Measurements from ENCODE around the gene FMN1.

FMN1 gene

DNA sequence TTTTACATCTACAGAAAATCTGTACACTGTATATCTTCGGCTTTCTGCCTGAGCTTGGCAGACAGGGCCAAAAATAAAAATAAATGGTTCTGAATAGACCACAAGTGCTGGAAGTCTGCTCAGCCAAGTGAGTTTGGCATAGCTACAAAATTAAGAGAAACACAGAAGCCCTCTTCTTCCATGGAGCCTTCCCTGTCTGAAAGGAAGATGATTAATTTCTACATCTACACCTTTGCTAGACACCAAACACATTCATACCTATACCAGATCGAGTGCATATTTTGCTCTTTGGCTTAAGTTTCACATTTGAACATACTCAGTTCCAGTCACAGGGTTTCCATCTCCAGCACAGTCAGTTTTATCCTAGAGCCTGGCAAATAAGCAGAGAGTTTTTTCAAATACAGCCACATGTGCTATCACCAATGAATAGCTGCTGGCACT, 252.1 kb downstream of the FMN1 start:
- TF ChIP-seq, protein P1, sequence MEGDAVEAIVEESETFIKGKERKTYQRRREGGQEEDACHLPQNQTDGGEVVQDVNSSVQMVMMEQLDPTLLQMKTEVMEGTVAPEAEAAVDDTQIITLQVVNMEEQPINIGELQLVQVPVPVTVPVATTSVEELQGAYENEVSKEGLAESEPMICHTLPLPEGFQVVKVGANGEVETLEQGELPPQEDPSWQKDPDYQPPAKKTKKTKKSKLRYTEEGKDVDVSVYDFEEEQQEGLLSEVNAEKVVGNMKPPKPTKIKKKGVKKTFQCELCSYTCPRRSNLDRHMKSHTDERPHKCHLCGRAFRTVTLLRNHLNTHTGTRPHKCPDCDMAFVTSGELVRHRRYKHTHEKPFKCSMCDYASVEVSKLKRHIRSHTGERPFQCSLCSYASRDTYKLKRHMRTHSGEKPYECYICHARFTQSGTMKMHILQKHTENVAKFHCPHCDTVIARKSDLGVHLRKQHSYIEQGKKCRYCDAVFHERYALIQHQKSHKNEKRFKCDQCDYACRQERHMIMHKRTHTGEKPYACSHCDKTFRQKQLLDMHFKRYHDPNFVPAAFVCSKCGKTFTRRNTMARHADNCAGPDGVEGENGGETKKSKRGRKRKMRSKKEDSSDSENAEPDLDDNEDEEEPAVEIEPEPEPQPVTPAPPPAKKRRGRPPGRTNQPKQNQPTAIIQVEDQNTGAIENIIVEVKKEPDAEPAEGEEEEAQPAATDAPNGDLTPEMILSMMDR (IDR thresholded peaks at IDR 0.05; ENCODE audit: low read depth, low read length) = no peak
- H3K4me3 ChIP-seq (ENCODE audit: low read depth, low read length) = no peak overlapping the region

DNA sequence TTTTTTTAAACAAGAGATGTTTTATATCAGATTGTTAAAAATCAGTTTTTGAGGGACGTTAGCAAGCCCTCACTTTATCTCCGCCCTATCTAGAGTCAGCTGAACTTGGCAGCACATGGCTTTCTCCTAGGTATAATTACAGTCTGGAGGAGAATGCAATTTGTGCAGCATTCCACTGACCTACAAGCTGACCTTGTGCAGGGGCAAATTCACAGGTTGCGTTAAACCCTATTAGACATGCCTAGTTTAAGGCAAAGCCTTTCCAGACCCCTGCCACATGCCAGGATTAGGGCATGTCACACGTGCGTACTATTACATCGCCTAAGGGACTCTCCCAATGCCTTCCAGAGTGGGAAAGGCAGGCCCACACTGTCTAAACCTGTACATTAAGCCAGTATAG, 252.7 kb downstream of the FMN1 start:
- H3K4me3 ChIP-seq (ENCODE audit: low read depth, low read length) = no peak overlapping the region
- TF ChIP-seq, protein P1 (IDR thresholded peaks at IDR 0.05; ENCODE audit: low read depth, low read length) = no peak

DNA sequence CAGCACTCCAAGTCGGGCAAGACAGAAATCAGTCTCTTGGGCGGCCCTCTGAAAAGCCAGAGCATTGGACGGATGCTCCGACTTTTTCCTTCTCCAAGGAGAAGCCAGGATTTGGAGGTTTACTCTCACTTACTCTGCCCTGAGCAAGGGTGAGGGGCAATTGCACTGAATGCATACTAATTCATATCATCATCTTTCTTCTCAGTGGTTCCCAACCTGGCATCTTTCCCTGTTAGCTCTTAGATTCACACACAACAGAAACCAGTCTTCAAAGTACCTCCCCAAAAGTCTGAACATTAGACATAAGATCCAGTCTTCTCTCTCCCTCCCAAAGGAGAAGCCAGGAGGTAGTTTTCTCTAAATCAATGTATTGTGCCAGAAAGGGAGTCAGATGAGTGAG, 257.5 kb downstream of the FMN1 start:
- no peak overlapping the region for H3K4me3 ChIP-seq (ENCODE audit: low read depth, low read length)
- TF ChIP-seq, protein P1 (IDR thresholded peaks at IDR 0.05; ENCODE audit: low read depth, low read length) = no peak

DNA sequence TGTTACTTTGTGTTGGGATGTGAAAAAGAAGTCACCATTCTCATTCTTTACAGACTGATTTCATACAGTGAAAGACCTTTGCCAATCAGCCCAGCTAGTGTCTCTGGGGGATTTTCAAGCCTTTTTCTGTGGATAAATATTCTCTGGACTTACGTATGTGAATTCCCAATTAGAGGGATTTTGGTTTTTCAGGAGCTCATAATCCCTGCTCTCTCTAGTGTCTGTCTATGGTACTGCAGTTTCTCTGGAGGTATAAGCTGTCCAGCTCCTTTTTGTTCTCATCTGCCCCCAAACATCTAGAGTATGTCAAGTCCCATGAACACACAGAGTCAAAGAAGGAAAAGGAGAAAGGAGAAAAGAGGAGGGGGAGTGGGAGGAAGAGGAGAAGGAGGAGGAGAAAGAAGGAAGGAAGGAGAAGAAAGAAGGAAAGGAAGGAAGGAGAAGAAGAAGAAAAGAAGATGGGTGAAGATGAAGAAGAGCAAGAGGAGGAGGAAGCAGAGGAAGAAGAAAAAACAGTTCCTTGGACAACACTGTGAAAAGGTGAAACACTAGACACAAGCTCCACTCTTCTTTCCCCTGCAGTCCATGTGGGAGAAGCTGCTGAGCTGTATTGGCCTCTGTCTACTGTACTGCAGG, 258.1 kb downstream of the FMN1 start:
- TF ChIP-seq, protein P1 (IDR thresholded peaks at IDR 0.05; ENCODE audit: low read depth, low read length) = peak; percentile 44
- no peak overlapping the region for H3K4me3 ChIP-seq (ENCODE audit: low read depth, low read length)

DNA sequence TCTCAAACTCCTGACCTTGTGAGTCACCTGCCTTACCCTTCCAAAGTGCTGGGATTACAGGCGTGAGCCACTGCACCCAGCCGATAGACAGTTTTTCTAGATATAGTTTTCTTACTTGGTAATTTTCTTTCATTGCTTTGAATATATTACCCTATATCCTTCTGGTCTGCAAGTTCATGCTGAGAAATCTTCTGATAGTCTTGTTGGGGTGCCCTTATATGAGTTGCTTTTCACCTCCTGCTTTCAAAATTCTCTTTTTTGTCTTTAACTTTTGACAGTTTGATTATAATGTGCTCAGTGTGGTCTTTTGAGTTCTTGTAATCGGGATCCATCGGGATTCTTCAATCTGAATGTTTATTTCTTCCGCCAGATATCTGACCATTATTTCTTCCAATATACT, 259.4 kb downstream of the FMN1 start:
- H3K4me3 ChIP-seq (ENCODE audit: low read depth, low read length) = no peak overlapping the region
- TF ChIP-seq, protein P1 (IDR thresholded peaks at IDR 0.05; ENCODE audit: low read depth, low read length) = no peak

DNA sequence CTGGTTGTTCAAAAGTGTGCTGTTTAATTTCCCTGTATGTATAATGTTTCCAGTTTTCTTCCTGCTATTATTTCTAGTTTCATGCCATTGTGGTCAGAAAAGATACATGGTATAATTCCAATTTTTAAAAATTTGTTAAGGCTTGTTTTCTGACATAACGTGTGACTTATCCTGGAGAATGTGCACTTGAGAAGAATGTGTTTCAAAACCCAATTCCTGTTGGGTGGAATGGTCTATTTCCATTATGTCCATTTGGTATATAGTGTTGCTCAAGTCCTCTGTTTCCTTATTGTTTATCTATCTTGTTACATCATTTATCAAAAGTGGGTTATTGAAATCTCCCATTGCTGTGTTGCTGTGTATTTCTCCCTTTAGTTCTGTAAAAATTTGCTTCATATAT, 261.3 kb downstream of the FMN1 start:
- TF ChIP-seq, protein P1 (IDR thresholded peaks at IDR 0.05; ENCODE audit: low read depth, low read length) = no peak
- H3K4me3 ChIP-seq (ENCODE audit: low read depth, low read length) = no peak overlapping the region

DNA sequence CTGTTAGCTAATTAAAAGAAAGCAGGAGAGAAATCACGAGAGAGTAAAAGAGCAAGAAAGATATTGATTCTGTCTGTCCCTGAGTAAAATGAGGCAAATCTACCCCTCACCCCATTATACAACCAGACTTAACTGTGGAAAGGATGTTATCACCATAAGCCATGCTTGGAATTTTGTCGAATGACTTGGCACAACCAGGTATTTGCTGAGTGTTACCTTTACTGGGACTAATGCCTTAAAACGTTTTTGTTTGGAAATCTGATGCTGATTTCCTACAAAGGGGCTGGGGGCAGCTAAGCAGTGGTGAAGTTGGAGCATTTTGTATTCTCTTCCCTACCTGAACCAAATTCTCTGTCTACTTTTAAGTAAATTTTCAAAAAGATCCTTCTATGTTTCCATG, 265.6 kb downstream of the FMN1 start:
- TF ChIP-seq, protein P1 (IDR thresholded peaks at IDR 0.05; ENCODE audit: low read depth, low read length) = no peak
- no peak overlapping the region for H3K4me3 ChIP-seq (ENCODE audit: low read depth, low read length)

All from WI38 (cell line).